Calu3 (cell line): ENCODE measurements around the gene EID2B. TPM values are rescaled to one million over a fixed set of nuclear protein-coding genes. Genes with fewer than 3 reads are reported as not detected.

ENCODE experiments used
- BruUV-seq: library from RNA; stranded (reverse); fragments of 400-500 nt; replicated peaks from 2 replicates; lab custom pipeline; 2021; lab: Mats Ljungman, UMichigan
- CTCF ChIA-PET: fragments of 300-600 bp; sonication (Branson Sonifier 250); formaldehyde crosslinking; loops from one replicate; lab custom pipeline; 2022; ENCODE audit warnings: antibody characterized with exemption; lab: Charles Lee
- DNase-seq: peaks from one replicate; pipeline ENCODE4 v3.0.0; 2022
- H3K27ac Mint-ChIP-seq: one replicate; pipeline ENCODE4 v1.8.0; 2022; ENCODE audit warnings: mixed read lengths; ENCODE audit not compliant: unreplicated experiment
- H3K27me3 Mint-ChIP-seq: one replicate; pipeline ENCODE4 v1.8.0; 2022; ENCODE audit warnings: mixed read lengths; ENCODE audit not compliant: unreplicated experiment
- H3K36me3 Mint-ChIP-seq: one replicate; pipeline ENCODE4 v1.8.0; 2022; ENCODE audit warnings: mild to moderate bottlenecking, moderate library complexity, mixed read lengths; ENCODE audit not compliant: insufficient read depth, unreplicated experiment
- H3K4me1 Mint-ChIP-seq: one replicate; pipeline ENCODE4 v1.8.0; 2022; ENCODE audit warnings: mild to moderate bottlenecking, low read depth, mixed read lengths; ENCODE audit not compliant: unreplicated experiment
- H3K4me3 Mint-ChIP-seq: one replicate; pipeline ENCODE4 v1.8.0; 2022; ENCODE audit warnings: mild to moderate bottlenecking, low read depth, moderate library complexity, mixed read lengths; ENCODE audit not compliant: unreplicated experiment
- H3K9me3 Mint-ChIP-seq: one replicate; pipeline ENCODE4 v1.8.0; 2022; ENCODE audit warnings: low read depth, mixed read lengths; ENCODE audit not compliant: unreplicated experiment
- intact Hi-C: fragments of 100-400 bp; cut with micrococcal nuclease; formaldehyde crosslinking; loops from one replicate; pipeline ENCODE4 v1.10.0; 2022; ENCODE audit not compliant: unreplicated experiment
- total RNA-seq: library from RNA; stranded (reverse); gene quantifications from 2 replicates; pipeline ENCODE4 v1.2.3, GENCODE V29; 2022
- TF ChIP-seq, protein P1 (sequence below): fragments of 200-600 bp; IDR thresholded peaks from one replicate; pipeline ENCODE4 v1.8.0; 2022; ENCODE audit warnings: antibody characterized with exemption; ENCODE audit not compliant: unreplicated experiment

The EID2B gene
- total RNA-seq, 1 experiment from 2014 or later = 3.3 TPM

DNA sequence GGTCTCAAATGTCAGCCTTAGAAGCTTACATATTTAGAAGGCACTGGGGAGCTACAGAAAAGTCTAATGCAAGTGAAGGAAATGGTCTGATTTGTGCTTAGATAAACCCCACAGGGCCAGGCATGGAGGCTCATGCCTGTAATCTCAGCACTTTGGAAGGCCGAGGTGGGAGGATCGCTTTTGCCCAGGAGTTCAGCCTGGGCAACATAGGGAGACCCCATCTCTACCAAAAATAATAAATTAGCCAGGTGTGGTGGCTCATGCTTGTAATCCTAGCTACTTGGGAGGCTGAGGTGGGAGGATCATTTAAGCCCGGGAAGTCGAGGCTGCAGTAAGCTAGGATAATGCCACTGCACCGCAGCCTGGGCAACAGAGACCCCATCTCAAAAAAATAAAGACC is 36.6 kb downstream of the EID2B start:
- CTCF ChIA-PET = interaction anchor here (0.8 kb wide), 1 partner anchor 60 kb away, joined by 5 read pairs; the partner anchor contains the start of gene RPS16
- Mint-ChIP-seq H3K9me3 (no peaks in the 10 kb centered on the region), H3K36me3 (peaks cover 7% of the 10 kb centered on the region), H3K27me3 (peaks cover 57% of the 10 kb centered on the region), H3K27ac (no peak overlapping the region), H3K4me1 (peaks cover 22% of the 10 kb centered on the region), H3K4me3 (no peak overlapping the region)
- no peak for DNase-seq
- intact Hi-C loops = loop anchor here (5.0 kb wide), 1 partner anchor 36 kb away; the partner anchor contains the start of gene EID2B
- TF ChIP-seq, protein P1, sequence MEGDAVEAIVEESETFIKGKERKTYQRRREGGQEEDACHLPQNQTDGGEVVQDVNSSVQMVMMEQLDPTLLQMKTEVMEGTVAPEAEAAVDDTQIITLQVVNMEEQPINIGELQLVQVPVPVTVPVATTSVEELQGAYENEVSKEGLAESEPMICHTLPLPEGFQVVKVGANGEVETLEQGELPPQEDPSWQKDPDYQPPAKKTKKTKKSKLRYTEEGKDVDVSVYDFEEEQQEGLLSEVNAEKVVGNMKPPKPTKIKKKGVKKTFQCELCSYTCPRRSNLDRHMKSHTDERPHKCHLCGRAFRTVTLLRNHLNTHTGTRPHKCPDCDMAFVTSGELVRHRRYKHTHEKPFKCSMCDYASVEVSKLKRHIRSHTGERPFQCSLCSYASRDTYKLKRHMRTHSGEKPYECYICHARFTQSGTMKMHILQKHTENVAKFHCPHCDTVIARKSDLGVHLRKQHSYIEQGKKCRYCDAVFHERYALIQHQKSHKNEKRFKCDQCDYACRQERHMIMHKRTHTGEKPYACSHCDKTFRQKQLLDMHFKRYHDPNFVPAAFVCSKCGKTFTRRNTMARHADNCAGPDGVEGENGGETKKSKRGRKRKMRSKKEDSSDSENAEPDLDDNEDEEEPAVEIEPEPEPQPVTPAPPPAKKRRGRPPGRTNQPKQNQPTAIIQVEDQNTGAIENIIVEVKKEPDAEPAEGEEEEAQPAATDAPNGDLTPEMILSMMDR = no peak
- no TSS peak for BruUV-seq

- Mint-ChIP-seq H3K27ac (no peak overlapping the region), H3K4me3 (no peak overlapping the region), H3K27me3 (peaks cover 43% of the 10 kb centered on the region), H3K4me1 (peaks cover 17% of the 10 kb centered on the region), H3K9me3 (no peaks in the 10 kb centered on the region), H3K36me3 (peaks cover 15% of the 10 kb centered on the region)
- TF ChIP-seq, protein P1 = no peak
- no TSS peak for BruUV-seq
- intact Hi-C loops = loop anchor here (5.0 kb wide), 1 partner anchor 38 kb away; the partner anchor contains the start of gene EID2B
- DNase-seq = no peak
- CTCF ChIA-PET = interaction anchor here (0.6 kb wide), 1 partner anchor 805 kb away, joined by 4 read pairs; no protein-coding TSS in a partner anchor
Observed at GRCh38 chr19:39494661-39495060, 38.0 kb downstream of the EID2B start.

DNA sequence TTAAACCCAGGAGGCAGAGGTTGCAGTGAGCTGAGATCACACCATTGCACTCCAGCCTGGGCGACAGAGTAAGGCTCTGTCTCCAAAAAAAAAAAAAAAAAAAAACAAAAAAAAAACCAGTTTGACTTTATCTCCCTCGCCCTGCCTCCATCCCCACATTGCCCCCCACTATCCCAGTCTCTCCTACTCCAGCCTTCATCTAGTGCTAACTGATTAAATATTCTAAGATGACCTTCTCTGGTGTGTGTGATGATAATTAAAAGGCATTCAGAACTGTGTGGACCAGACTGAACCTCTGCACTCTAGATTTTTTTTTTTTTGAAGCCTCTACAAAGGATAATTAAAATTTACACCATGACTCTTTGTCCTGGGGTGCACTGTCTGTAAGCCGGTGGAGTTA is 39.9 kb downstream of the EID2B start:
- H3K4me1 Mint-ChIP-seq = peaks cover 1% of the 10 kb centered on the region
- intact Hi-C loops = no loop called here
- CTCF ChIA-PET = no interaction called here
- no peak overlapping the region for H3K27ac Mint-ChIP-seq
- no peak for DNase-seq
- peaks cover 32% of the 10 kb centered on the region for H3K36me3 Mint-ChIP-seq
- BruUV-seq = no TSS peak
- H3K4me3 Mint-ChIP-seq = no peak overlapping the region
- H3K9me3 Mint-ChIP-seq = no peaks in the 10 kb centered on the region
- peaks cover 24% of the 10 kb centered on the region for H3K27me3 Mint-ChIP-seq
- TF ChIP-seq, protein P1 = no peak

DNA sequence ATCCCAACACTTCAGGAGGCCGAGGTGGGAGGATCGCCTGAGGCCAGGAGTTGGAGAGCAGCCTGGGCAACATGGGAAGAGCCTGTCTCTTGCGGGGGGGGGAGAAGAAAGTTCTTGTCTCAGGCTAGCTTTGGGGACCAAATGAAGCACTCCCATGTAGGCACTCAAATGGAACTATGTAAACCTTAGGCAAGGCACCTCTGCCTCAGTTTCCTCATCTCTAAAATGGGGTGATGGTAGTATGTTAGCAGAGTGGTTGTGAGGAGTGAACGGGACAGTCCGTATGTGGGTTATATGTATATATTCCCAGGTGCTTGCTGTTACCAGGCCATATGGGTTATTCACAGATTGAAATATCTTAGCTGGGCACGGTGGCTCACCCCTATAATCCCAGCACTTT is 40.4 kb downstream of the EID2B start:
- Mint-ChIP-seq H3K27ac (no peak overlapping the region), H3K36me3 (peaks cover 37% of the 10 kb centered on the region), H3K9me3 (no peaks in the 10 kb centered on the region), H3K27me3 (peaks cover 19% of the 10 kb centered on the region), H3K4me3 (no peak overlapping the region), H3K4me1 (no peaks in the 10 kb centered on the region)
- intact Hi-C loops = no loop called here
- no peak for DNase-seq
- TF ChIP-seq, protein P1 = no peak
- CTCF ChIA-PET = interaction anchor here (0.6 kb wide), 2 partner anchors 114 to 886 kb away, joined by 3 to 4 read pairs; no protein-coding TSS in a partner anchor
- TSS peak; percentile 12 for BruUV-seq
